ENCODE data around the gene PPAT. TPM values are rescaled to one million over a fixed set of nuclear protein-coding genes. Genes with fewer than 3 reads are reported as not detected.

The PPAT gene
- total RNA-seq, 1 donor = 8.3 TPM

DNA sequence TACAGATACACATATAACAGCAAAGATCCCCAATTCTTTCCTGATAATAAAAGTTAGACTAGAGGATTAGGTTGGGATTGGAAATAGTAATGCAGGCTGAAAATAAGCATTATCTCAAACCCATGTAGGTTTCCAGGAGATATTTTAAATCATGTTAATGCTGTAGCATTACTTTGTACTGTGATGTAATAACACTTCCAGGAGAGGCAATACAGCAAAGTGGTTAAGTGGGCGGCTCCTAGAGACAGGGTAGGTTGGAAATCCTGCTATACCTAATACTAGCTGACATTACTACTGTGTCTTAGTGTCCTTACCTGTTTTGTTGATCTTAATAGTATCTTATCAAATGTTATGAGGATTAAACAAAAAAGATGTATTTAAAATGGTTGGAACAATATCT, 10.3 kb upstream of the PPAT start:
- H2AFZ ChIP-seq (ENCODE audit: low read length) = no peak overlapping the region
- no peak overlapping the region for H3K4me3 ChIP-seq (ENCODE audit: insufficient read depth, low read length)
- no peak overlapping the region for H3K4me2 ChIP-seq (ENCODE audit: insufficient read depth, low read length)
- H3K27ac ChIP-seq (ENCODE audit: low read depth, low read length) = no peak overlapping the region
- no peaks in the 10 kb centered on the region for H3K27me3 ChIP-seq (ENCODE audit: insufficient read depth, low read length)
- no peaks in the 10 kb centered on the region for H3K4me1 ChIP-seq (ENCODE audit: insufficient read depth, low read length)
- H3K79me2 ChIP-seq (ENCODE audit: insufficient read depth, low read length) = peaks cover 31% of the 10 kb centered on the region
- DNase-seq (ENCODE audit: insufficient read length, low spot score, missing footprints) = no peak
- no peaks in the 10 kb centered on the region for H4K20me1 ChIP-seq (ENCODE audit: insufficient read depth, low read length)
- no peaks in the 10 kb centered on the region for H3K9me3 ChIP-seq (ENCODE audit: low read depth, low read length)
- peaks cover 60% of the 10 kb centered on the region for H3K36me3 ChIP-seq (ENCODE audit: insufficient read depth, low read length)
- TF ChIP-seq, protein P1, sequence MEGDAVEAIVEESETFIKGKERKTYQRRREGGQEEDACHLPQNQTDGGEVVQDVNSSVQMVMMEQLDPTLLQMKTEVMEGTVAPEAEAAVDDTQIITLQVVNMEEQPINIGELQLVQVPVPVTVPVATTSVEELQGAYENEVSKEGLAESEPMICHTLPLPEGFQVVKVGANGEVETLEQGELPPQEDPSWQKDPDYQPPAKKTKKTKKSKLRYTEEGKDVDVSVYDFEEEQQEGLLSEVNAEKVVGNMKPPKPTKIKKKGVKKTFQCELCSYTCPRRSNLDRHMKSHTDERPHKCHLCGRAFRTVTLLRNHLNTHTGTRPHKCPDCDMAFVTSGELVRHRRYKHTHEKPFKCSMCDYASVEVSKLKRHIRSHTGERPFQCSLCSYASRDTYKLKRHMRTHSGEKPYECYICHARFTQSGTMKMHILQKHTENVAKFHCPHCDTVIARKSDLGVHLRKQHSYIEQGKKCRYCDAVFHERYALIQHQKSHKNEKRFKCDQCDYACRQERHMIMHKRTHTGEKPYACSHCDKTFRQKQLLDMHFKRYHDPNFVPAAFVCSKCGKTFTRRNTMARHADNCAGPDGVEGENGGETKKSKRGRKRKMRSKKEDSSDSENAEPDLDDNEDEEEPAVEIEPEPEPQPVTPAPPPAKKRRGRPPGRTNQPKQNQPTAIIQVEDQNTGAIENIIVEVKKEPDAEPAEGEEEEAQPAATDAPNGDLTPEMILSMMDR (IDR thresholded peaks at IDR 0.05; ENCODE audit: extremely low read depth, low read depth, low read length) = no peak

DNA sequence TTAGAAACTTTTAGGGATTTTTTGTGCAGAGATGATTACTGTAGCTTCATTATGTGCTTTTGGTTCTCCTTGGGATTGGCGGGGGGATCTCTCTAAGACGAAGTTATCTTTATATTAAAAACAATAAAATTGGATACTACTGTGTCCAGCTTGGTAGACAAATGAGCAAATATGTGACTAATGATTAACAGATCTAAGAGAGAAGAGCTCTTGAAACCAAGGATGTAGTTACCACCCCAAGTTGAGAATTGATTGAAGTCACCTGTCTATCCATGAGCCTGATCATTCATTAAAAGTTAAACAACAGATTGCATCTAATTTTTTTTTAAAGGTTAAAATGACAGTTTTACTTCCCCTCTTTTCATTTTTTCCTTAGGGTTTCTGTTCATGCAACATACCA, 9.3 kb upstream of the PPAT start:
- Histone ChIP-seq H4K20me1 (ENCODE audit: insufficient read depth, low read length) (peaks cover 2% of the 10 kb centered on the region), H2AFZ (ENCODE audit: low read length) (no peak overlapping the region), H3K4me1 (ENCODE audit: insufficient read depth, low read length) (no peaks in the 10 kb centered on the region), H3K79me2 (ENCODE audit: insufficient read depth, low read length) (peaks cover 41% of the 10 kb centered on the region), H3K27me3 (ENCODE audit: insufficient read depth, low read length) (no peaks in the 10 kb centered on the region), H3K27ac (ENCODE audit: low read depth, low read length) (no peak overlapping the region), H3K4me3 (ENCODE audit: insufficient read depth, low read length) (no peak overlapping the region), H3K9me3 (ENCODE audit: low read depth, low read length) (no peaks in the 10 kb centered on the region), H3K36me3 (ENCODE audit: insufficient read depth, low read length) (peaks cover 59% of the 10 kb centered on the region), H3K4me2 (ENCODE audit: insufficient read depth, low read length) (no peak overlapping the region)
- no peak for DNase-seq (ENCODE audit: insufficient read length, low spot score, missing footprints)
- TF ChIP-seq, protein P1 (IDR thresholded peaks at IDR 0.05; ENCODE audit: extremely low read depth, low read depth, low read length) = no peak

DNA sequence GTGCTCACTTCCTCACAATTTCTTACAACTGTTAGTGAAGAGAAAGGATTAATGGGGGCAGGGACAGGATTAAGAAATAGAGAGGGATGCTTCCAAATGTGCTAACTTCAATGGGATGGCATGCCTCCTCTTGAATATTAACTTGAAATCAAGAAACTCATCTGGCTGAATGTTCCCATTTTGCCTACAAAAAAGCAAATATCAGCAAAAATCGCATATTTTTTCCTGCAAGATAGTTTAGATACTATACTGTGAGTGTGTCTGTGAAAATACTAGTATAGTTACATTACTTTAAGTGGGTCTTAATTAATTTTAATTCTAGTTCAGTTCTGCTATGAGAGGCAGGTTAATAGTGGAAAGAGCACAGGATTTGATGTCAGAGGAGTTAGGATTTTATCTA, 5.6 kb upstream of the PPAT start:
- H4K20me1 ChIP-seq (ENCODE audit: insufficient read depth, low read length) = peaks cover 2% of the 10 kb centered on the region
- H3K9me3 ChIP-seq (ENCODE audit: low read depth, low read length) = no peaks in the 10 kb centered on the region
- no peak overlapping the region for H2AFZ ChIP-seq (ENCODE audit: low read length)
- TF ChIP-seq, protein P1 (IDR thresholded peaks at IDR 0.05; ENCODE audit: extremely low read depth, low read depth, low read length) = no peak
- H3K4me1 ChIP-seq (ENCODE audit: insufficient read depth, low read length) = peaks cover 5% of the 10 kb centered on the region
- no peak overlapping the region for H3K27ac ChIP-seq (ENCODE audit: low read depth, low read length)
- H3K4me2 ChIP-seq (ENCODE audit: insufficient read depth, low read length) = no peak overlapping the region
- H3K27me3 ChIP-seq (ENCODE audit: insufficient read depth, low read length) = no peaks in the 10 kb centered on the region
- H3K79me2 ChIP-seq (ENCODE audit: insufficient read depth, low read length) = peaks cover 65% of the 10 kb centered on the region
- H3K36me3 ChIP-seq (ENCODE audit: insufficient read depth, low read length) = peaks cover 33% of the 10 kb centered on the region
- H3K4me3 ChIP-seq (ENCODE audit: insufficient read depth, low read length) = no peak overlapping the region
- no peak for DNase-seq (ENCODE audit: insufficient read length, low spot score, missing footprints)

GRCh38 chr4:56438766-56439165, 3.4 kb upstream of the PPAT start:
- Histone ChIP-seq H3K79me2 (ENCODE audit: insufficient read depth, low read length) (peaks cover 68% of the 10 kb centered on the region), H4K20me1 (ENCODE audit: insufficient read depth, low read length) (peaks cover 2% of the 10 kb centered on the region), H3K4me2 (ENCODE audit: insufficient read depth, low read length) (no peak overlapping the region), H3K27me3 (ENCODE audit: insufficient read depth, low read length) (no peaks in the 10 kb centered on the region), H3K4me3 (ENCODE audit: insufficient read depth, low read length) (no peak overlapping the region), H3K9me3 (ENCODE audit: low read depth, low read length) (no peaks in the 10 kb centered on the region), H3K4me1 (ENCODE audit: insufficient read depth, low read length) (peaks cover 11% of the 10 kb centered on the region), H2AFZ (ENCODE audit: low read length) (no peak overlapping the region), H3K27ac (ENCODE audit: low read depth, low read length) (peak overlapping the region; percentile 6), H3K36me3 (ENCODE audit: insufficient read depth, low read length) (peaks cover 20% of the 10 kb centered on the region)
- TF ChIP-seq, protein P1 (IDR thresholded peaks at IDR 0.05; ENCODE audit: extremely low read depth, low read depth, low read length) = no peak
- DNase-seq (ENCODE audit: insufficient read length, low spot score, missing footprints) = peak; percentile 19
